ENCODE results near the gene CTTN. TPM values are rescaled to one million over a fixed set of nuclear protein-coding genes. Genes with fewer than 3 reads are reported as not detected.

The CTTN gene
- total RNA-seq, 1 experiment from 2014 or later = 503 TPM

DNA sequence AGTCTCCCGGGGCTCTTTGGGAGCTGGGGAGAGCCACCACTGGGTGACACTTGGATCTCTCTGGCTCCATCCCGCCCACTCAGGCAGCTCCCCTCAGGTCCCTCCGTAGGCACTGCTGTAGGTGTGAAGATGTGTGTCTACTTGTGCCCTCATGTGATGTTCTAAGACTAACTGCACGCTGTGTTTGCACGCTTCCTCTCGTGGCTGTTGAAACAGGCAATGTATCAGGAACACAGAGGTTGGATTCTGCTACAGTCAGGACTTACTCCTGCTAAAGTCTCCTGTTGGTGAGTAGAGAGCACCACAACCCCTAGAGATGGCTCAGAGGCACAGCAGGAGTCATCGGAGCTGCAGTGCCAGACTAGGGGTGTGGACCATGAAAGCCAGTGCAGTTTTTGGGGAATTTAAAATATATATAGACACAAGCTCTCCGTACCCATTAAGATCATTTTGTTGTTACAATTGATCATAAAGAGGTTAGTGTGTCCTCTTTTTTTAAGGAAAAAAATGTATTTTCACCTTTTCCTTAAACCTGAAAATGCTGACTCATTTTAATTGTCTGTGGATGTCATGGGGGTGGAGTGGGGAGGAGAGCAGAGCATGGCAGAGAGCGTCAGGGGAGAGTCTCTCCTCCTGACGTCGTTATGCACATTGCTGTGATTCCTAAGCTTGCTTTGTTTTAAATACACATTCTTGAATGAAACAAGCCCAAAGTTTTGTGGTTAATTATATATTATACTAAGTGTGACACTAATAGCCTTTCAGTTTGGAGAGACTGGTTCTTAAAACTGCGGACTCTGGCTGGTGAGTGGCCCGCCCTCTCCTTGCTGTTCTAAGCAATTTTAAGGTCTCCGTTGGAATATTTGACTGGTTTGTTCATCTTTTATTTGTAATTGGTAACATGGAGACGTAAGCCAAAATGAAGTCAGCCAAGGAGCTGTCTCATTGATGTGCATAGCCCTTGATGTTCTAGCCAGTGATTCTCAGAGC is 16.2 kb upstream of the CTTN start:
- no peaks in the 10 kb centered on the region for H3K27me3 ChIP-seq (ENCODE audit: control insufficient read depth, insufficient read depth, low read length)
- in situ Hi-C loops (cut with HindIII; ENCODE audit: low pct_unique_long_range_greater_than_20kb, low sequenced_read_pairs) (no loop called here), intact Hi-C loops (cut with micrococcal nuclease; ENCODE audit: unreplicated experiment) (no loop called here)
- CTCF ChIA-PET = interaction anchor here (0.6 kb wide), 1 partner anchor 547 kb away, joined by 4 read pairs; no protein-coding TSS in a partner anchor
- no peaks in the 10 kb centered on the region for H3K4me1 ChIP-seq (ENCODE audit: control insufficient read depth, insufficient read depth, low read length)
- BruUV-seq (replicated peaks) = no TSS peak
- peak; percentile 49 for ATAC-seq
- POLR2A ChIA-PET = no interaction called here
- no peak overlapping the region for H3K4me3 ChIP-seq (ENCODE audit: low read depth in 2 of 2, low read length in 2 of 2)
- H3K9me3 ChIP-seq (ENCODE audit: control insufficient read depth, insufficient read depth, low read depth, low read length) = no peaks in the 10 kb centered on the region
- TF ChIP-seq TCF7L2 (IDR thresholded peaks at IDR 0.05; ENCODE audit: low read depth, low read length) = no peak
- 0 out of 2 replicates have a peak overlapping the region, but pooled peaks have one; percentile 12 for H3K27ac ChIP-seq (ENCODE audit: low read length)
- no peak for DNase-seq (ENCODE audit: low read depth, low spot score)
- H3K36me3 ChIP-seq (ENCODE audit: control insufficient read depth, insufficient read depth, low read length) = peaks cover 32% of the 10 kb centered on the region

GRCh38 chr11:70383664-70384565 is 14.4 kb upstream of the CTTN start:
- no peak for ATAC-seq
- H3K36me3 ChIP-seq (ENCODE audit: control insufficient read depth, insufficient read depth, low read length) = peaks cover 23% of the 10 kb centered on the region
- BruUV-seq (replicated peaks) = TSS peak; percentile 36
- H3K4me3 ChIP-seq (ENCODE audit: low read depth in 2 of 2, low read length in 2 of 2) = no peak overlapping the region
- TF ChIP-seq POLR2AphosphoS5 (IDR thresholded peaks at IDR 0.05; ENCODE audit: low read depth, low read length) (no peak), CTCF (IDR thresholded peaks at IDR 0.05) (no peak), SIN3A (IDR thresholded peaks at IDR 0.05; ENCODE audit: borderline replicate concordance, insufficient read depth, low read depth, low read length) (no peak), TCF7L2 (IDR thresholded peaks at IDR 0.05; ENCODE audit: low read depth, low read length) (no peak)
- TF ChIP-seq, protein P1, sequence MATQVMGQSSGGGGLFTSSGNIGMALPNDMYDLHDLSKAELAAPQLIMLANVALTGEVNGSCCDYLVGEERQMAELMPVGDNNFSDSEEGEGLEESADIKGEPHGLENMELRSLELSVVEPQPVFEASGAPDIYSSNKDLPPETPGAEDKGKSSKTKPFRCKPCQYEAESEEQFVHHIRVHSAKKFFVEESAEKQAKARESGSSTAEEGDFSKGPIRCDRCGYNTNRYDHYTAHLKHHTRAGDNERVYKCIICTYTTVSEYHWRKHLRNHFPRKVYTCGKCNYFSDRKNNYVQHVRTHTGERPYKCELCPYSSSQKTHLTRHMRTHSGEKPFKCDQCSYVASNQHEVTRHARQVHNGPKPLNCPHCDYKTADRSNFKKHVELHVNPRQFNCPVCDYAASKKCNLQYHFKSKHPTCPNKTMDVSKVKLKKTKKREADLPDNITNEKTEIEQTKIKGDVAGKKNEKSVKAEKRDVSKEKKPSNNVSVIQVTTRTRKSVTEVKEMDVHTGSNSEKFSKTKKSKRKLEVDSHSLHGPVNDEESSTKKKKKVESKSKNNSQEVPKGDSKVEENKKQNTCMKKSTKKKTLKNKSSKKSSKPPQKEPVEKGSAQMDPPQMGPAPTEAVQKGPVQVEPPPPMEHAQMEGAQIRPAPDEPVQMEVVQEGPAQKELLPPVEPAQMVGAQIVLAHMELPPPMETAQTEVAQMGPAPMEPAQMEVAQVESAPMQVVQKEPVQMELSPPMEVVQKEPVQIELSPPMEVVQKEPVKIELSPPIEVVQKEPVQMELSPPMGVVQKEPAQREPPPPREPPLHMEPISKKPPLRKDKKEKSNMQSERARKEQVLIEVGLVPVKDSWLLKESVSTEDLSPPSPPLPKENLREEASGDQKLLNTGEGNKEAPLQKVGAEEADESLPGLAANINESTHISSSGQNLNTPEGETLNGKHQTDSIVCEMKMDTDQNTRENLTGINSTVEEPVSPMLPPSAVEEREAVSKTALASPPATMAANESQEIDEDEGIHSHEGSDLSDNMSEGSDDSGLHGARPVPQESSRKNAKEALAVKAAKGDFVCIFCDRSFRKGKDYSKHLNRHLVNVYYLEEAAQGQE (IDR thresholded peaks at IDR 0.05; ENCODE audit: insufficient read depth in 1 of 2, low read depth in 2 of 2, low read length in 1 of 2) = no peak
- intact Hi-C loops (cut with micrococcal nuclease; ENCODE audit: unreplicated experiment) (no loop called here), in situ Hi-C loops (cut with HindIII; ENCODE audit: low pct_unique_long_range_greater_than_20kb, low sequenced_read_pairs) (no loop called here)
- ChIA-PET CTCF (no interaction called here), POLR2A (interaction anchor here (0.5 kb wide), 1 partner anchor 448 kb away, joined by 3 read pairs; no protein-coding TSS in a partner anchor)
- H3K4me1 ChIP-seq (ENCODE audit: control insufficient read depth, insufficient read depth, low read length) = no peaks in the 10 kb centered on the region
- H3K27ac ChIP-seq (ENCODE audit: low read length) = no peak overlapping the region
- no peaks in the 10 kb centered on the region for H3K9me3 ChIP-seq (ENCODE audit: control insufficient read depth, insufficient read depth, low read depth, low read length)
- no peak for DNase-seq (ENCODE audit: low read depth, low spot score)
- H3K27me3 ChIP-seq (ENCODE audit: control insufficient read depth, insufficient read depth, low read length) = no peaks in the 10 kb centered on the region

Measured in Panc1 (cell line).